A172 (cell line): ENCODE data around the gene BMP5. TPM values are rescaled to one million over a fixed set of nuclear protein-coding genes. Genes with fewer than 3 reads are reported as not detected.

Experiments used
- DNase-seq: peaks from one replicate; pipeline ENCODE4 v3.0.0-alpha.2; 2015; ENCODE audit warnings: low spot score
- total RNA-seq: library from RNA; depleted of rRNA; stranded (reverse); fragments of >200 nt; shearing (Covaris generic); gene quantifications from 2 replicates; pipeline ENCODE4 v1.2.3, GENCODE V29; 2014

The BMP5 gene
- total RNA-seq, 1 experiment from 2014 or later = 0.17 TPM

- DNase-seq = no peak
Measured at GRCh38 chr6:55811074-55811473, 64.3 kb downstream of the BMP5 start.

- DNase-seq = no peak
Measured at GRCh38 chr6:55802259-55802658, 73.1 kb downstream of the BMP5 start.

GRCh38 chr6:55798571-55798970 lies 76.8 kb downstream of the BMP5 start:
- no peak for DNase-seq

DNA sequence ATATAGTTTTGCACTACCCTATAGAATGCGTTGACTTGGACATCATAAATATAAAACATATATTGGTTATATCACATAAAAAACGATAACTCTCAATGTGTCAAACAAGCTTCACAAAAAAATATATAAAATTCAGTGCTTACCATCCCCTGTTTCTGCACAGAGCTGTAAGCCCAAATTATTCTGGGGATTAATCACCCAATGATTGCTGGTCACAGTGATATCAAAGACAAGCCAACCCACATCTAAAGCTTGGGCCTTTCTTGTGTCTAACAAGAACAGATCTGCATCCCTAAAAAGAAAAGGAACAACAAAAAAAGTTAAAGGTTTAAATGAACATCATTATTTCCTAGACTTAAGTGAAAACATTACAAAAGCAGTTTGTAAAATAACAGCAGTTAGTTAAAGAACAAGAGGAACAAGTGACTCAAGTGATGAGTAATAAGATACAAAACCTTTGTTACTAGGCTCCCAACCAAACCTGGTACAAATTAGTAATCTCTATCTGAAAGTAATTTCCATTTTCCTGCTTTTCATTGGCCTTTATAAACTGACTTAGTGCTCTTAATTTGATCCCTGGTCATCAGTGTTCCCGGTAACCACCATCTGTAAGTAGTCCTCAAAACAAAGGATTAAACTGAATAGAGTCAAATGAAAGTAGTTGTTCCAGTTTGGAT lies 81.1 kb downstream of the BMP5 start:
- DNase-seq = peak; percentile 11

- DNase-seq = no peak
Measured at GRCh38 chr6:55785273-55785672, 90.1 kb downstream of the BMP5 start.

- DNase-seq = no peak
Measured at GRCh38 chr6:55782275-55782674, 93.1 kb downstream of the BMP5 start.

DNA sequence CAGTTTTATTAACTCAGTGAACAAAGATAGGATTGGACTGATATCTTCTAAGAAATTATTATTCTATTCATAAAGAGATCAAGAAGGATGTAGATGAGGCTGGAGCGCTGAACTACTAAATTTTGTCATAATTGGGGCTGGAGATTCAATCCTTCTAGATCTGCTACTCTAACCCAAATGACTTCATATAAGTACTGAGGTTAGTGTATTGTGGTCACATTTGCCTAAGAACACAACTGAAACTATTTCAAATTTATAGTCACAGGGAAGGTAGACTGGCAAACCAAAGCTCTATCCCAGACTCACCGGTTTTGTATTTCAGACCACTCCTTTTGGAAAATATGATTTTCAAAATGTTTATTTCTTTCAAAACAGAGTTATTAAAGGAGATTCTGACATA lies 96.7 kb downstream of the BMP5 start:
- DNase-seq = no peak

GRCh38 chr6:55777469-55777868 lies 97.9 kb downstream of the BMP5 start:
- DNase-seq = no peak

DNA sequence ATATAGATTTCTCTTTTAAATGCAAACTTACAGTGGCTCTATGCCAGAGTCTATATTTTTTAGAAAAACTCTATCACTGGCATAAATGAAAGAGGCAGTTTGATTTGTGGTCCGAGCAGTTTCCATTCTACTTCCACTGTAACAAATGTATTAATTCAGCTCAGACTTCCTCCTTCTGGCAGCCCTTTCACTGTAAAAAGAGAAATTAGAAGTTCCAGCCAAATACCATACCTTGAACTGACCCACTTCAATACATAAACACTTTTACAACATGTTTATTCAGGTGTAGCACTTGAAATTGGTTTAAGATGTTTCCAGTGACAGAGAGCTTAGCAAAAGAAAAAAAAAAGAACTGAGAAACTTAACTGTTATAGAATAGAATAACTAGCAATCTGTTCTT lies 99.3 kb downstream of the BMP5 start:
- no peak for DNase-seq

DNA sequence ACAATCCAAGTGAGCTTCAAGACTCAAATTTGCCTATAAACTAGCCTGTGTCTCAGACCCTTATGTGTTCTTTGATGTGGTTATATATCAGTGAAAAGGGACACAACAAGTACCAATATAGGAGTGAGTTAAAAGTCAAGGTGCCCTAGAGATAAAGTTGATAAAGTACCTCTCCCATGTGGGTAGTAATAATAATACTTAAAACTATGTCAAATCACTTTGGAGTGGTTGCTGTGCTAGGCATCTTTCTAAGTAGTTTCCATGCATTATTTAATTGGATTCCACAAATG lies 100.4 kb downstream of the BMP5 start:
- no peak for DNase-seq

DNA sequence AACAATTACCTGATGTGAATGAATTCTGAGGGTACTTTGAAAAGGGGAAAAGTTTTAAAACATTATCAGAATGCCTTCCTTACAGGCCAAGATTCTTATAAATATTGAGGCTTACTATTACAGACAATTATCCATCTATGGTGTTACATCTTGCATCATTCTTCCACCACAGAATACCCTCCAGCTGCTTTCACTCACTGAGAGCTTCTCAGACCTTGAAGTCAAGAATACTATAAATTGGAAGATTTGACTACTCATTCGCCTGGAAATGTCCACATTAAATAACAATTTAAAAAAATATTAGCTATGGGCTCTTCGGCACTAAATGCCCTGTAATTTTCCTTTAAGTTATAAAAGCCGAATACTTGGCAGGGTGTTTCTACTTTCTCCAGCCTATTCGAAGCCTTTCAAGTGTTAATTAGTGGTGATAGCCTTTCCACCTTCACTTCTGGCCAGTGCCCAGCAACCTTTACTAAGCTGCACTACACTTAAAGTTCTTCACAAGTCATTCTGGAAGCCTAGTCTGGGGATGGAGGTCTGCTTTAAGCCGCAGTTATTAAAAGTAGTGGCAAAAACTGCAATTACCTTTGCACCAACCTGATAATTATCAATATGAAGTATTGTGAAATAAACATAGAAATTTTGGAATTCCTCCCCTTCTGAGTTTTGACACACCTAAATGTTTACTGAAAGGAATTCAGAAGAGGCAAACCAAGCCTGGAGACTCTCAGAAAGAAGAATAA lies 100.9 kb downstream of the BMP5 start:
- no peak for DNase-seq

DNA sequence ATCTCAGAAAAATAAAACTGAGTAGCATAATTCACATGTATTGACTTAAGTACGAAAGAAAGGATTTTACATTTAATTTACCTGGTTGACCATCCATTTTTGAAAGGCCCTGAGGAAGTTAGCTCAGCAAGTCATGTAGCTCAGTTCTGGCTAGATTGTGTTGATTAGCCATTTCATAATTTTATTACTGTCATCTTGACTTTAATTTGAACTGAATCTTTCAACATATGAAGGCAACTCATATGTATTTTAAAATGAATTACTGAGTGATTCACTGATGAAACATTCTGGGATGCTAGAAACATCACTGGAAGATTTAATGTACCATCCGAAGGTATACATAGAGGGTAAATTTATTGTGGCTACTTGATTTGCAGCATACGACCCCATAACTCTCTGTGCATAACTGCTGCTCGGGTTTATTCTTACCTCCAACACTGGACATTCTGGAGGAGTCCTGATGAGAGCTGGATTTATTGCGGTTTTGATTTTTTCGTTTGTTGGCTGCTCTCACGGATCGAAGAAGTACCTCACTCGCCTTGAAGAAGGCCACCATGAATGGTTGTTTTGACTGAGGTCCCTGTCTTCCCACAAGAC lies 101.7 kb downstream of the BMP5 start:
- no peak for DNase-seq

GRCh38 chr6:55772730-55773129 lies 102.7 kb downstream of the BMP5 start:
- no peak for DNase-seq

DNA sequence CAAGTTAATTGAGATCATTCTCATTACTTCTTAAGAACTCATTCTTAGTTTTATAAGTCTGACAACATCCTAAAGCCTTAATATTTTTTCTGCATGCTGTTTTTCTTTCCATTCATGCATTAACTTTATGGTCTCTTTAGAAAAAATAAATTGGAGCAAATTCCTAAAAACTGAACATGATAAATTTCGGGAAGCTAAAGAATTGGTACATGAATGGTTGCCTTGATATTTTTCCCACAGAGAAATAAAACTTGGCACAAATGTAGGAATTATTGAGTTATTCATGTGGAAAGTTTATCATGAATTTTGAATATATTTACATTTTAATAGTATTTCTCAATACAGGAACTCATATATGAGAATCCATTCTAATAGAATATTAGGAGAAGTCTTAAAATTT lies 115.9 kb downstream of the BMP5 start:
- DNase-seq = no peak

GRCh38 chr6:55758156-55758937 lies 117.0 kb downstream of the BMP5 start:
- peak; percentile 47 for DNase-seq

GRCh38 chr6:55756531-55757031 lies 118.8 kb downstream of the BMP5 start:
- DNase-seq = no peak

- DNase-seq = no peak
Measured at GRCh38 chr6:55748880-55749279, 126.5 kb downstream of the BMP5 start.

GRCh38 chr6:55746473-55746872 lies 128.9 kb downstream of the BMP5 start:
- no peak for DNase-seq

DNA sequence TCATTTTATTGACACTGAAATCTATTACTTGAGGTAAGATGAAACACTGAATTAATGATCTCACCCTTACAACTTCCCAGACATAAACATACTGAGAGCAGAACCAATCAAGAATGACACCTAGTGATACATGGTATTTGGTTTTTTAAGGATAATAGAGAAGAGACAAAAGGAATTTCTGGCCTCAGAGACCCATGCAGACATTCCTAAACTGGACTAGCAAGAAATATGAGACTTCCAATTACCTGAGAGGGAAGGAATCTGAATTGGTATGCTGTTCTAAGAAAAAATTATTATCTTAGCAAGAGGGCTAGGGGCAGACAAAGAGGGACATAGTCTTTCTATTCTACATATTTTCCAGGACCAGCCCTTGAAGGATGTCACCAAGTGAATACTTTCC lies 141.1 kb downstream of the BMP5 start:
- no peak for DNase-seq

- DNase-seq = no peak
Measured at GRCh38 chr6:55729665-55730064, 145.7 kb downstream of the BMP5 start.

DNA sequence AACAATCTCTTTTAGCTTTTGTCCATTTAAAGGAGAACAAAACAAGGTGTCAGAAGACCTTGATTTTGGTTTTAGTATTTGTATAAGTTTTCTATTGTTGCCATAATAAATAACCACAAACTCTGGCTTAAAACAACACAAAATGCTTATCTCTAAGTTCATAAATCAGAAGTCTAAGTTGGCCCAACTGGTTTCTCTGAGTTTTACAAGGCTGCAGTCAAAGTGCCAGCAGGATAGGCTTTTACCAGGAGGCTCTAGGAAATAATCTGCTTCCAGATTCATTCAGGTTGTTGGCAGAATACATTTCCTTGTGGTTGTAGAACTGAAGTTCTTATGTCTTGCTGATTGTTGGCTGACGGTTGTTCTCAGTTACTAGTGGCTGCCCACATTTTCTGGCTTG lies 149.2 kb downstream of the BMP5 start:
- no peak for DNase-seq

DNA sequence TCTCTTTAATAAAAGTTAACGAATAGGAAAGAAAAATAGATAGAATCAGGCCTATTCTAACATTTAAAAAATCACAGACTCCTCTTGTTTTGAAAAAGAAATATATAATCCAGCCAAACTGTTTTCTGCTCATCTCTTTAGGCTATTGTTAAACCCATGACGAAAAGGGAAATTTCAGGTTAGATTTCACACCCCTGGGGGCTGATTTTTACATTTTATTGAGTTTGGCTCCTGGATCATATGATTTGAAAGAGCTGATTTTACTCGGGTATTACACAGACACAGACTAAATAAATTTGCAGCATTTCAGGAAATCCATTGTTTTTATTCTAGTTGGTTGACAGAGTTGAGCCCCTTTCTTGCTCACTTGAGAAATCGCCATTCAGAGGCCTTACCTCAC lies 160.6 kb downstream of the BMP5 start:
- DNase-seq = no peak
